Neural cell (in vitro differentiated cells): Measurements from ENCODE around the gene KLHDC3.

Experiments used
- EZH2 ChIP-seq: fragments of 200-600, 300-800 bp; shearing (Covaris generic), sonication (generic); IDR thresholded peaks from 2 replicates; pipeline ENCODE4 v1.6.1; 2014; ENCODE audit warnings: antibody characterized with exemption, low read length, borderline replicate concordance, mild to moderate bottlenecking; ENCODE audit not compliant: insufficient read depth, poor library complexity, severe bottlenecking
- MXI1 ChIP-seq: fragments of 450-650 bp; conservative IDR thresholded peaks from 2 replicates; pipeline ENCODE4 v1.6.1; 2014; ENCODE audit warnings: antibody characterized with exemption, mild to moderate bottlenecking; ENCODE audit not compliant: poor library complexity, severe bottlenecking
- POLR2AphosphoS5 ChIP-seq: IDR thresholded peaks from 2 replicates; pipeline ENCODE4 v1.6.1; 2012
- RAD21 ChIP-seq: fragments of 450-650 bp; conservative IDR thresholded peaks from 2 replicates; pipeline ENCODE4 v1.6.1; 2014; ENCODE audit warnings: antibody characterized with exemption, mild to moderate bottlenecking, moderate library complexity
- TF ChIP-seq, protein P1 (sequence below): fragments of 450-650 bp; IDR thresholded peaks from 2 replicates; pipeline ENCODE4 v1.5.1; 2014; ENCODE audit warnings: antibody characterized with exemption, mild to moderate bottlenecking, moderate library complexity; ENCODE audit not compliant: poor library complexity, severe bottlenecking

DNA sequence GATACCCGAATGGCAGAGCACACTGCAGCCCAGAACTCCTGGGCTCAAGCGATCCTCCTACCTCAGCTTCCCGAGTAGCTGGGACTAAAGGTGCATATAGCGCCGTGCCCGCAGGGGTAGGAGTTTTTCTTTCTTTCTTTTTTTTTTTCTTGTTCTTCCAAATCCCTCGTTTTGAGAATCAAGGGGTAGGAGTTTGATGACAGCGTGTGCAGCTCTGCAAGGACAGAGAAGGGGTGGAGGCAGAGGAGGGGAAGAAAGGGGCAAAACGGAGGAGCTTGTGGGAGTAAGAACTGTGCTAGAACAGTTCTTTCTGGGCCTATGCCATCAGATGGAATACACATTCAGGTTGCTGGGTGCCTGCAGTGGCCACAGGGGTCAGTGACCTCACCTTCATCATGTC, 22.7 kb downstream of the KLHDC3 start:
- TF ChIP-seq, protein P1, sequence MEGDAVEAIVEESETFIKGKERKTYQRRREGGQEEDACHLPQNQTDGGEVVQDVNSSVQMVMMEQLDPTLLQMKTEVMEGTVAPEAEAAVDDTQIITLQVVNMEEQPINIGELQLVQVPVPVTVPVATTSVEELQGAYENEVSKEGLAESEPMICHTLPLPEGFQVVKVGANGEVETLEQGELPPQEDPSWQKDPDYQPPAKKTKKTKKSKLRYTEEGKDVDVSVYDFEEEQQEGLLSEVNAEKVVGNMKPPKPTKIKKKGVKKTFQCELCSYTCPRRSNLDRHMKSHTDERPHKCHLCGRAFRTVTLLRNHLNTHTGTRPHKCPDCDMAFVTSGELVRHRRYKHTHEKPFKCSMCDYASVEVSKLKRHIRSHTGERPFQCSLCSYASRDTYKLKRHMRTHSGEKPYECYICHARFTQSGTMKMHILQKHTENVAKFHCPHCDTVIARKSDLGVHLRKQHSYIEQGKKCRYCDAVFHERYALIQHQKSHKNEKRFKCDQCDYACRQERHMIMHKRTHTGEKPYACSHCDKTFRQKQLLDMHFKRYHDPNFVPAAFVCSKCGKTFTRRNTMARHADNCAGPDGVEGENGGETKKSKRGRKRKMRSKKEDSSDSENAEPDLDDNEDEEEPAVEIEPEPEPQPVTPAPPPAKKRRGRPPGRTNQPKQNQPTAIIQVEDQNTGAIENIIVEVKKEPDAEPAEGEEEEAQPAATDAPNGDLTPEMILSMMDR, result no peak
- TF ChIP-seq EZH2, result no peak
- no peak for TF ChIP-seq POLR2AphosphoS5
- TF ChIP-seq RAD21, result no peak
- TF ChIP-seq MXI1, result no peak
